ENCODE results near the gene NRK.

DNA sequence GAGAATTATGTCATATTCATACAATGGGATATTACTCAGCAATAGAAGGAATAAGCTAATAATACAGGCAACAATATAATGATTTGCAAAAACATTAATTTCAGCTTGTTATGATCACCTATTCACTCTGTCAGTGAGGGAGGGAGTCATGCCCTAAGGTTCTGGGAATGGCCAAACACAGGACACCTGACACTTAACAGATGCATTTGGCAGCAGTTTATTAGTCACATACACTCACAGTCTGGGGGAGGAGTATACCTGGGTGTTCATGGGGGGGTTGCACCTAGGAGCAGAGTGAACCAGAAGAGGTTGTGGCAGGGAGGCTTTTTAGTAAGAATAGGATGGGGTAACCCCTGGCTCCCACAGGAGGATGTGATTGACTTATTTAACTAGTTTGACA is 177.9 kb downstream of the NRK start:
- TF ChIP-seq CTCF (IDR thresholded peaks at IDR 0.05), result no peak
- TF ChIP-seq POLR2A (IDR thresholded peaks at IDR 0.05), result no peak
